Measurements from ENCODE around the gene GPR101.

DNA sequence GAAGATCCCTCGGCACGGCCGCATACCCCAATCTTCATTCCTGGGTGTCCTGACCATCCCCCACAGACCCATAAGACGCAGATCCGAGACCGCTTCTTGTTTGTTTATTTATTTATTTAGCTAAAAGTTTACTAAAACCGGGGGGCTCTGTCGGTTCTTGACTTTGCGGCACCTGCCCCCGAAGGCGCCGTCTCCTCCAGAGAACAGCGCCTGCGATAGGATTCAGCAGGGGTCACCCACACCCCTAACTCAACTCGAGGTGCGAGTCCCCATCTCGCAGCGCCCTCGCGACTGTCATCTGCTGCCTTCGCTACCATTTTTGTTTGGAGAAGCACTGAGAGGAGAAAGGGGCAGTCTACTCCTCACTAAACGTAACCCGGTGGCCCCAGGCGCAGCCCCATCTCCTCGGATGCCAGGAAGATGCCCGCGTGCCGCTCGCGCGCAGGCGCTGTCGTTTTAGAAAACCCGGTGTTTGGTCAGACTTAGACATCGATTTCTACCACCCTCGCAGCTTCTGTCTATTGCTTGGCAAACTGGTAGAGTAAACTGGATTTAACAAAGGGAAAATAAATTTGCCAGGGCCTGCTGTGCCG is 18.9 kb upstream of the GPR101 start:
- TF ChIP-seq, protein P1, sequence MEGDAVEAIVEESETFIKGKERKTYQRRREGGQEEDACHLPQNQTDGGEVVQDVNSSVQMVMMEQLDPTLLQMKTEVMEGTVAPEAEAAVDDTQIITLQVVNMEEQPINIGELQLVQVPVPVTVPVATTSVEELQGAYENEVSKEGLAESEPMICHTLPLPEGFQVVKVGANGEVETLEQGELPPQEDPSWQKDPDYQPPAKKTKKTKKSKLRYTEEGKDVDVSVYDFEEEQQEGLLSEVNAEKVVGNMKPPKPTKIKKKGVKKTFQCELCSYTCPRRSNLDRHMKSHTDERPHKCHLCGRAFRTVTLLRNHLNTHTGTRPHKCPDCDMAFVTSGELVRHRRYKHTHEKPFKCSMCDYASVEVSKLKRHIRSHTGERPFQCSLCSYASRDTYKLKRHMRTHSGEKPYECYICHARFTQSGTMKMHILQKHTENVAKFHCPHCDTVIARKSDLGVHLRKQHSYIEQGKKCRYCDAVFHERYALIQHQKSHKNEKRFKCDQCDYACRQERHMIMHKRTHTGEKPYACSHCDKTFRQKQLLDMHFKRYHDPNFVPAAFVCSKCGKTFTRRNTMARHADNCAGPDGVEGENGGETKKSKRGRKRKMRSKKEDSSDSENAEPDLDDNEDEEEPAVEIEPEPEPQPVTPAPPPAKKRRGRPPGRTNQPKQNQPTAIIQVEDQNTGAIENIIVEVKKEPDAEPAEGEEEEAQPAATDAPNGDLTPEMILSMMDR (IDR thresholded peaks at IDR 0.05), result no peak
- TF ChIP-seq POLR2A (IDR thresholded peaks at IDR 0.05), result no peak
